Suppressor macrophage treated with lipopolysaccharide for 4 hours (primary cell): Measurements from ENCODE around the gene STIM2.
"Not testable (repeated sequence)": the region's sequence is repeated elsewhere in the genome, so short reads cannot be mapped to it uniquely, and the experiment has no call there.

Source experiments
- DNase-seq: peaks from one replicate; pipeline ENCODE4 v3.0.0-alpha.2; 2020

The STIM2 gene

GRCh38 chr4:26870576-26871262 is 10.1 kb downstream of the STIM2 start:
- no peak for DNase-seq

- DNase-seq, result no peak
Measured at GRCh38 chr4:26871611-26872010, 11.0 kb downstream of the STIM2 start.

- DNase-seq, result no peak
Measured at GRCh38 chr4:26873391-26874026, 12.9 kb downstream of the STIM2 start.

GRCh38 chr4:26874110-26874509 is 13.5 kb downstream of the STIM2 start:
- no peak for DNase-seq

GRCh38 chr4:26877406-26877805 is 16.8 kb downstream of the STIM2 start:
- DNase-seq, result no peak

GRCh38 chr4:26877961-26878360 is 17.3 kb downstream of the STIM2 start:
- DNase-seq, result no peak

- no peak for DNase-seq
Measured at GRCh38 chr4:26878794-26879391, 18.3 kb downstream of the STIM2 start.

- no peak for DNase-seq
Measured at GRCh38 chr4:26879805-26880204, 19.2 kb downstream of the STIM2 start.

- DNase-seq, result no peak
Measured at GRCh38 chr4:26884026-26884425, 23.4 kb downstream of the STIM2 start.

- no peak for DNase-seq
Measured at GRCh38 chr4:26884486-26884988, 23.9 kb downstream of the STIM2 start.

GRCh38 chr4:26885912-26886274 is 25.3 kb downstream of the STIM2 start:
- DNase-seq, result peak; percentile 90

- DNase-seq, result no peak
Measured at GRCh38 chr4:26887143-26887542, 26.5 kb downstream of the STIM2 start.

- no peak for DNase-seq
Measured at GRCh38 chr4:26887809-26888208, 27.2 kb downstream of the STIM2 start.

- DNase-seq, result no peak
Measured at GRCh38 chr4:26889356-26889755, 28.7 kb downstream of the STIM2 start.

GRCh38 chr4:26891054-26891453 is 30.4 kb downstream of the STIM2 start:
- no peak for DNase-seq

GRCh38 chr4:26891867-26892266 is 31.2 kb downstream of the STIM2 start:
- DNase-seq, result no peak

GRCh38 chr4:26892480-26893150 is 32.0 kb downstream of the STIM2 start:
- DNase-seq, result no peak

GRCh38 chr4:26893491-26893890 is 32.9 kb downstream of the STIM2 start:
- no peak for DNase-seq

- not testable (repeated sequence) for DNase-seq
Measured at GRCh38 chr4:26894881-26895280, 34.2 kb downstream of the STIM2 start.

- no peak for DNase-seq
Measured at GRCh38 chr4:26896636-26897035, 36.0 kb downstream of the STIM2 start.

GRCh38 chr4:26899991-26900390 is 39.4 kb downstream of the STIM2 start:
- DNase-seq, result no peak

GRCh38 chr4:26900765-26901164 is 40.1 kb downstream of the STIM2 start:
- no peak for DNase-seq

- peak; percentile 5 for DNase-seq
Measured at GRCh38 chr4:26905172-26905571, 44.5 kb downstream of the STIM2 start.
